Nephron progenitor cell (in vitro differentiated cells): Measurements from ENCODE around the gene MACC1.

ENCODE experiments used
- DNase-seq: peaks from one replicate; pipeline ENCODE4 v3.0.0; 2021
- H3K27ac Mint-ChIP-seq: 2 replicates; pipeline ENCODE4 v1.8.0; 2021; ENCODE audit warnings: mild to moderate bottlenecking, moderate library complexity, mixed read lengths
- H3K27me3 Mint-ChIP-seq: 2 replicates; pipeline ENCODE4 v1.8.0; 2021; ENCODE audit warnings: mild to moderate bottlenecking, low read depth, mixed read lengths; ENCODE audit not compliant: poor library complexity
- H3K36me3 Mint-ChIP-seq: 2 replicates; pipeline ENCODE4 v1.8.0; 2021; ENCODE audit warnings: low read depth, mixed read lengths
- H3K4me1 Mint-ChIP-seq: 2 replicates; pipeline ENCODE4 v1.8.0; 2021; ENCODE audit warnings: mixed read lengths
- H3K4me3 Mint-ChIP-seq: 2 replicates; pipeline ENCODE4 v1.8.0; 2021; ENCODE audit warnings: mild to moderate bottlenecking, moderate library complexity, mixed read lengths
- H3K9me3 Mint-ChIP-seq: 2 replicates; pipeline ENCODE4 v1.8.0; 2021; ENCODE audit warnings: mild to moderate bottlenecking, moderate library complexity, mixed read lengths
- TF ChIP-seq, protein P1 (sequence below): fragments of 200-600 bp; sonication (generic); IDR thresholded peaks from 2 replicates; pipeline ENCODE4 v1.5.0; 2021; ENCODE audit warnings: antibody characterized with exemption

Gene MACC1

GRCh38 chr7:20227291-20227795 is 10.2 kb upstream of the MACC1 start:
- no peak overlapping the region for H3K27ac Mint-ChIP-seq
- H3K4me3 Mint-ChIP-seq: no peak overlapping the region

DNA sequence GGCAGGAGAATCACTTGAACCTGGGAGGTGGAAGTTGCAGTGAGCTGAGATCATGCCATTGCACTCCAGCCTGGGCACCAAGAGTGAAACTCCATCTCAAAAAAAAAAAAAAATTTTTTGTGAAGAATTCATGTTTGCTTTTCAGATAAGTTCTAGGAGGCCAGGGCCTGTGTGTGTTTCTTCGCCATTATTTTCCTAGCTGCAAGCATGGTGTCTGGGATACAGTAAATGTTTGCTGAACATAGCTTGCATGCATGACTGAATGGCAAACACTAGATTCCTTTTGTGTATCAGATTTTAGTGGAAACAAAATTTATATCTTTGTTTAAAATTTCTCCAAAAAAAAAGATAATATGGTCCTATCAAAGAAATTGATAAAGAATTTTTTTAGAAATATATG is 9.7 kb upstream of the MACC1 start:
- H3K36me3 Mint-ChIP-seq: no peaks in the 10 kb centered on the region
- no peaks in the 10 kb centered on the region for H3K27me3 Mint-ChIP-seq
- no peaks in the 10 kb centered on the region for H3K9me3 Mint-ChIP-seq
- no peak overlapping the region for H3K27ac Mint-ChIP-seq
- TF ChIP-seq, protein P1, sequence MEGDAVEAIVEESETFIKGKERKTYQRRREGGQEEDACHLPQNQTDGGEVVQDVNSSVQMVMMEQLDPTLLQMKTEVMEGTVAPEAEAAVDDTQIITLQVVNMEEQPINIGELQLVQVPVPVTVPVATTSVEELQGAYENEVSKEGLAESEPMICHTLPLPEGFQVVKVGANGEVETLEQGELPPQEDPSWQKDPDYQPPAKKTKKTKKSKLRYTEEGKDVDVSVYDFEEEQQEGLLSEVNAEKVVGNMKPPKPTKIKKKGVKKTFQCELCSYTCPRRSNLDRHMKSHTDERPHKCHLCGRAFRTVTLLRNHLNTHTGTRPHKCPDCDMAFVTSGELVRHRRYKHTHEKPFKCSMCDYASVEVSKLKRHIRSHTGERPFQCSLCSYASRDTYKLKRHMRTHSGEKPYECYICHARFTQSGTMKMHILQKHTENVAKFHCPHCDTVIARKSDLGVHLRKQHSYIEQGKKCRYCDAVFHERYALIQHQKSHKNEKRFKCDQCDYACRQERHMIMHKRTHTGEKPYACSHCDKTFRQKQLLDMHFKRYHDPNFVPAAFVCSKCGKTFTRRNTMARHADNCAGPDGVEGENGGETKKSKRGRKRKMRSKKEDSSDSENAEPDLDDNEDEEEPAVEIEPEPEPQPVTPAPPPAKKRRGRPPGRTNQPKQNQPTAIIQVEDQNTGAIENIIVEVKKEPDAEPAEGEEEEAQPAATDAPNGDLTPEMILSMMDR: no peak
- H3K4me1 Mint-ChIP-seq: no peaks in the 10 kb centered on the region
- no peak overlapping the region for H3K4me3 Mint-ChIP-seq
- no peak for DNase-seq

More at GRCh38 chr7:20227291-20227795, 10.2 kb upstream of the MACC1 start:
- H3K4me1 Mint-ChIP-seq: no peaks in the 10 kb centered on the region
- no peak for DNase-seq
- H3K36me3 Mint-ChIP-seq: no peaks in the 10 kb centered on the region
- H3K9me3 Mint-ChIP-seq: no peaks in the 10 kb centered on the region
- H3K27me3 Mint-ChIP-seq: no peaks in the 10 kb centered on the region
- TF ChIP-seq, protein P1: no peak

GRCh38 chr7:20225384-20225783 is 8.2 kb upstream of the MACC1 start:
- Mint-ChIP-seq H3K4me3 (no peak overlapping the region), H3K36me3 (no peaks in the 10 kb centered on the region), H3K4me1 (peaks cover 1% of the 10 kb centered on the region), H3K27ac (no peak overlapping the region), H3K9me3 (no peaks in the 10 kb centered on the region), H3K27me3 (no peaks in the 10 kb centered on the region)
- TF ChIP-seq, protein P1: no peak
- no peak for DNase-seq

DNA sequence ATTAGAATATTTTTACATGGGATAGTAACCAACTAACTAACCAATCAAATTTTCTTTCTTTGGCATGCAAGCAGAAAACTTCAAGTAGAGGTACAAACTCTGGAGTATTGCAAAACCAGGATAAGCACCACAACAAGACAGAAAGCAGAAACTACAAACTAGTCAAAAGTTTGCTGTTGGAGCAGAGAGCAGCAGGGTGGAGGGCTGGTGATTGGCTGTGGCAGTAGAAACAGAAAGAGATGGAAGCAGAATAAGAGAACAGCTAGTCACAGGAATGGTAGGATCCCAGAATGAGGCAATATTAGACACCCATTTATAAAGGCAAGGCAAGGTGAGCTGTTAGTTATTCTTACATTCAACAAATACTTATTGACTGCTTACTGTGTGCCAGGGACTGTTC is 6.8 kb upstream of the MACC1 start:
- Mint-ChIP-seq H3K27me3 (no peaks in the 10 kb centered on the region), H3K4me1 (peaks cover 14% of the 10 kb centered on the region), H3K27ac (no peak overlapping the region), H3K4me3 (no peak overlapping the region), H3K9me3 (no peaks in the 10 kb centered on the region), H3K36me3 (no peaks in the 10 kb centered on the region)
- no peak for DNase-seq
- TF ChIP-seq, protein P1: no peak

DNA sequence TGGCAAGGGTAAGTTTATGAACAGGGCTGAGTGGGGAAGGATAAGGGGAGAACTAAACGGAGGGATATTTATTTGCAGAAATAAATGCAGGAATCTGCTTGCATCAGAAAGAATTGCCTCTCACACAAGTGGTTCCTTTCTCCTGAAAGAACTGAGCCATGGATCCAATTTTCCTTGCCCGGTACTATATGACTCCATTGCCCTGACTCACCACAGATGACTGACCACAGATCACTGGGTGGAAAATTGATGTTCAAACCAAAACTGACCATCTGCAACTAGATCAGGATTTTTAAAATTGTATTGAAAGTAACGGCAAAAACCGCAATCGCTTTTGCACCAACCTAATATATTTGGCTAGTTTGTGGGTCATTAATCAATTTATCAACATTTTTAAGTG is 6.2 kb upstream of the MACC1 start:
- H3K9me3 Mint-ChIP-seq: no peaks in the 10 kb centered on the region
- H3K4me3 Mint-ChIP-seq: no peak overlapping the region
- TF ChIP-seq, protein P1: no peak
- H3K4me1 Mint-ChIP-seq: peaks cover 14% of the 10 kb centered on the region
- H3K36me3 Mint-ChIP-seq: no peaks in the 10 kb centered on the region
- DNase-seq: no peak
- H3K27me3 Mint-ChIP-seq: no peaks in the 10 kb centered on the region
- H3K27ac Mint-ChIP-seq: no peak overlapping the region

GRCh38 chr7:20222219-20222828 is 5.1 kb upstream of the MACC1 start:
- TF ChIP-seq, protein P1: no peak
- H3K27me3 Mint-ChIP-seq: no peaks in the 10 kb centered on the region
- no peak overlapping the region for H3K27ac Mint-ChIP-seq
- H3K4me3 Mint-ChIP-seq: no peak overlapping the region
- DNase-seq: no peak
- peaks cover 14% of the 10 kb centered on the region for H3K4me1 Mint-ChIP-seq
- no peaks in the 10 kb centered on the region for H3K9me3 Mint-ChIP-seq
- H3K36me3 Mint-ChIP-seq: no peaks in the 10 kb centered on the region
